Urothelium cell line (cell line): Measurements from ENCODE around the gene SLC41A3.
"Not testable (repeated sequence)": the region's sequence is repeated elsewhere in the genome, so short reads cannot be mapped to it uniquely, and the experiment has no call there.

Experiments used
- DNase-seq: peaks from one replicate; pipeline ENCODE4 v3.0.0; 2011; ENCODE audit warnings: low spot score, mixed read lengths
- FAIRE-seq: peaks from 2 replicates; lab custom pipeline; 2011; peaks lifted over from hg19 to GRCh38; lab: Jason Lieb, UNC

SLC41A3 gene

DNA sequence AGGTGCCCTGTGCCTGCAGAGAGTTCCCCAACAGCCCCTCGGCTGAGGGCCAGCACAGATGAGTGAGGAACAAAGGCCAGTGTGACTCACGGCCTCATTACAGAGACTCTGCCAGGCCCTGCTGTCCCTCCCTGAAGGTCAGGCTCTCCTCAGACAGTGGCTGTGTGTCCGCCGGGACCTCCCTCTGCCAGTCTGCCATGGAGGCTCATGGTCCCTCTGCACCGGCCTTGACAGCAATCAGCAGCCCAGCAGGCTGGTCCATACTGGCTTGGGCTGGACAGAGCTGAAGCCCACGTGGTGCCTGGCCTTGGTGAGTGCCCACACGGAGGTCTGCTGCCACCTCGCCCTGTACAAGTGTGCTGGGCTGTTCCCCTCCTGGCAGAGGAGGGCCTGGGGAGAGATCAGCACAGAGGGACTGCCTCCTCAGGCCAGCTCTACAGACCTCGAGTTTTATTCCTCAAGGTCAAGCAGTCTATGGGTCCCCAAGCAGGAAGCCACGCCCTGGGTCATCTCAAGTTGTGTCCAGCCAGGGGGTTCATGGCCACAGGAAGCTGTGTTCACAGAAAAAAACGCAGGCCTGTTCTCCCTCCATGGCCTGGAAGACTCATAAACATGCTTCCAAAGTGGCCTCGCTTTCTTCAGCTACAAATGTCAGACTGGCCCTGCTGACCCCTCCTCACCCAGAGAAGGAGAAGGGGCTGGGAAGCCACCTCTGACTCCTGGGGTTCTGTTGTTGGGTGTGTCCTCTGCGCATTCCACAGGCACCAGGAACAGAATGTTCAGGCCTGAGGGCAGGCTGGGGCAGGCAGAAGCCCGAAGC lies 27.0 kb downstream of the SLC41A3 start:
- DNase-seq (peak; percentile 25), FAIRE-seq (peak; percentile 65)

DNA sequence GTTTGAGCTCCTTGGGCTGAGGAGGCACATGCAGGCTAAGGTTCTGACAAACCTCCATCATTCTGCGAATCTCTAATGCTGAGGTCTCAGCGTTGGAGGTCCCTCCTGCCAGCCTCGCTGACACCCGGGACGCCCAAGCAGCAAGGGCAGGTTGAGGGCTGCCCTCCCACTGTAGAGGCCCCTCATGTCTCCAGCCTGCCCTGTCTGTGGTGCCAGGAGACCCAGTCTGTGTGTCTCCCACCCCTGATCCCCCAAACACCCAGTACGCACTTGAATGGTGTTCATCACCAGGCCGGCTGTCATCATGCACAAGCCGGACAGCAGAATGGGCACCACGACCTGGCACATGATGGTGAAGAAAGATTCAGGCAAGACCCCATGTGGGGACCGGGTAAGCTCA lies 27.8 kb downstream of the SLC41A3 start:
- FAIRE-seq (no peak), DNase-seq (no peak)

DNA sequence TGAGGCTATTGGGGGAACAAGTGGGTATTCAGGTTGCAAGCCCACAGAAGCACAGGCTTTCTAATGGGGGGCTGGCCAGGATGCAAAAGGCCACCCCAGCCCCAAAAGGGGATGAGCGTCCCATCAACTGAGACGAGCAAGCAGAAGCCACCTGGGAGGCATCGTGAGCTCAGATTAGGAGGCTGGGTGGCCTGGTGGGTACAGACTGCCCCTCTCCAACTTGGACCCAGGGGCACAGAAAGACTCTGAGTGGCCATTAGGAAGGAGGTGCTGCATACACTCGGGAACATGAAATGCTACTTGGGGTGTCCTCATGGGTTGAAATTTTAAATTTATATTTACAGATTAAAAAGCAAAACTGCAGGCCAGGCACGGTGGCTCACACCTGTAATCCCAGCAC lies 29.1 kb downstream of the SLC41A3 start:
- DNase-seq, result no peak
- FAIRE-seq, result no peak

DNA sequence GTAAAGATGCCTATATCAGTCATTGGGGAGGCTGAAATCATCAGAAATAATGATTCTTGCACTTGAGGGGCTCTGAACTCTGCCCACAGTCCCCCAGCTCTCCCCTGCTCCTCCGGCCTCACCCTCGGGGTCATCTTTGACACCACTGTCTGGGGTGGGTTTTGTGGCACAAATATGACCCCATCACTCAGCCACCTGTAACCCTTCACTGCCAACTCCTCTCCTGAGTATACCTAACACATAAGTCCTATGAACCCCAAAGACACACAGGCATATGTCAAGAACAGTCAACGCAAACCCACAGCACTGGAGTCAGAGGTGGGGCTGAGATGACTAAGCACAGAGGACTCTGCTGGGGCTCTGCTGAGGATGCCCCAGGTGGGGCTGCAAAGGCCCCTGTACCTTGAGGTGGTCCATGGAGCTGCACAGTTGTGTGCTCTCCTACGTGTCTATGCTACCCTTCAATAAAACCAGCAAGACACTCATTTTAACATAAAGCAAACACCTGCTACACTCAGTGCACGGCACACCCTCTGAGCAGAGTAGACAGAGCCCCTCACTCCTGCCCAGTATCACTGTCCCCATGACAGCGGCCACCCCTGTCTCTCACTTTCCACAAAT lies 29.9 kb downstream of the SLC41A3 start:
- DNase-seq (no peak), FAIRE-seq (no peak)

DNA sequence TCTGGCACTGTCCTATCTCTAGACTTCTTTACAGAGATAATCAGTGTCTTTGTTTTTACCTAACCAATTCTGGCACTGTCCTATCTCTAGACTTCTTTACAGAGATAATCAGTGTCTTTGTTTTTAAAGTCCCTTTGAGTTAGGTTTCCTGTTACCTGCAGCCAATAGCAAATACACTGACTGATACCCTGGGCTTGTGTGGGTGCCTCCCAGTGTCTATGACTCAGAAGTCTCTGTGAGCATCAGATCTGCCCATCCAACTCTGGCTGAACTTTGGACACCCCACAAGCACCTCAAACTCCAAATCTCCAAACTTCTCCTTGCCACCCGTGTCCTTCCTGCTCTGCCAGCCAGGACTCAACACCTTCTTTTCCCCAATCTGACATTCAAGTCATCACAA lies 30.4 kb downstream of the SLC41A3 start:
- FAIRE-seq, result no peak

DNA sequence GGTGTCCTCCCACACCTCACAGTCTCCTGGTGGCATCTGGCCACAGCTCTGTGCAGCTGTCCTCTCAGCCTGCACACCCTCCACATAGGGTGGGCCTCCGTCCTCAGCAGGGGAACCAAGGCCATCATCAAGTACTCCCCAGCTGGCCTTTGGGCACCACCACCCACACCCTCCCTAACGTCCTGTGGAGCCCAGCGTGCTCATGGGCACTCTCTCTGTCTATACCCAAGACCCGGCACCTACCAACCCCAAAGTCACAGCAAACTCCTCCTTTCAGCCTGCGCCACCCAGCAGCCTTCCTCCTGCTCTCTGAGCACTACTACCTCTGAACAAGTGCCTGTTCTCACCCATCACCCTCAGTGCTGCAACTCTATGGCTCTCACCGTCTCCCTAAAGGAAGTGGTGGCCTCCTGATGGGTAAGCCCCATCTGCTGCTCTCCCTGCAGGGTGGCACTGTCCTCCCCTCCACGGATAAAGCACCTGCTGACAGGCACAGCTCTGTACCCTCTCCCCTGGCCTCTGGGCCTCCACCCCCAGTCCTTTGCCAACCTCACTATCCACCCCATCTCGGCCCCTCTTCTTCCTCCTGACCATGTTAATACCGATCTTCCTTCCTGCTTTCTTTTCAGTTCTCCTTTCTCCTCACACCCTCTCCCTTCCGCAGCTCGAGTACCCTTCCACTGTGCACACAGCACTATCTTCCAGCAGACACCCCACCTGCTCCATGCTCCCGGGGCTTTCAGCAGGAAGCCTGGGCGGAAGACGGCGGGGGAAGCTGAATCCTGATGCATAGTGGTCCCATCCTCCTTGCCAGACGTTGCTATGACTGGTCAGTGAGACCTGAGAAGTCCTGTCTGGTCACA lies 31.5 kb downstream of the SLC41A3 start:
- DNase-seq, result no peak
- FAIRE-seq, result no peak

More for the DNA sequence above, 30.4 kb downstream of the SLC41A3 start:
- DNase-seq, result no peak

DNA sequence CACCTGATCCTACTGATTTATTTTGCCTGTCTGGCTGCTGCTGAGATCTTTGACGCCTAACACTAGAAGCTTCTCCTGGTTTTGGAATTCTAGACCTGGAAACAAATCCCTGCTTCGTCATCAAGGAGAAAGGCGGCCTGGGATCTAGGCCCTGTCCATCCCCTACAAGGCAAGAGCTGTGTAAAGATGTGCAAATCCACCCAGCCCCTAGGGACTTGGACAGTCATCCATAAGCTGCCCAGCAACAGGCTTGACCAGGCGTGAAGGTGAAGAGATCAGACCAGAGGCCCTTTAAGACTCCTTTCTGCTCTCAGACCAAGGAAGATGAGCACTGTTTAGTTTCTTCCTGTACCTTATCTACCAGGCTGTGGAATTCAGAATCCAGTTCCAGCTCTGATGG lies 32.2 kb downstream of the SLC41A3 start:
- FAIRE-seq, result no peak
- no peak for DNase-seq

DNA sequence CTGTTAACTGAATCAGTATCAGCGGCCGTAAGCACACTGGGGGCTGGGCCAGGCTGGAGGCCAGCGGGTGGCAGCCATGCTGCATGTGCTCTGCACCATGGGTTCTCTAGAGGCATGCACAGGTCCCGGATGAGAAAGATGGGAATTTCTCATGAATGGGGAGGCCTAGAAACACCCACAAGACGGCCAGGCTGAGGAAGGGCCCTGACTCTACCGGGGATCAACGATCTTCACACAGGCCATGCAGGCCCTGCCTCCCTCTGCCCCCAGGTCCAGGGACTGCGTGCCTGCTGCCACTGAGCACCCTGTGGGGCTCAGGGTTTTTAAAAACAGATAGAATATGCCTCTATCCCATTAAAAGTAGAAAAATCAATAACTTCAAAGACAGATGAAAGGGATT lies 32.7 kb downstream of the SLC41A3 start:
- DNase-seq (no peak), FAIRE-seq (no peak)

DNA sequence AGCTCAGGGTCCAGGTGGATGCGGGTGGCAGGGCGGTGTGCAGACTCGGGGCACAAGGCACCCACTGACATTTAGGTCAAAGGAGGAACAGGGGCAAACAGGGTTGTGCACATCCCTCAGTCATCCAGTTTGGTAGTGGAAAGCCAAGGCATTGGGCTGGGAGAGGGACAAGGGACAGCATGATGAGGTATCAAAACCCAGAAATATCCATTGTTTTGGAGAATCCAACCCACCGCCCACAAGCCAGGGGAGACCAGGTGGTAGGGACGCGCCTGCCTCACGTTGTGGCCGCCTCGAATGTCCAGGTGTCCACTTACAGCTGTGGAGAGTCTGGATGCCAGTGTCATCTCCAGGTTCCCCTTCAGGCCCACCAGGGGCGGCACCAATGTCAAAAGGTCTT lies 33.3 kb downstream of the SLC41A3 start:
- DNase-seq (no peak), FAIRE-seq (no peak)

DNA sequence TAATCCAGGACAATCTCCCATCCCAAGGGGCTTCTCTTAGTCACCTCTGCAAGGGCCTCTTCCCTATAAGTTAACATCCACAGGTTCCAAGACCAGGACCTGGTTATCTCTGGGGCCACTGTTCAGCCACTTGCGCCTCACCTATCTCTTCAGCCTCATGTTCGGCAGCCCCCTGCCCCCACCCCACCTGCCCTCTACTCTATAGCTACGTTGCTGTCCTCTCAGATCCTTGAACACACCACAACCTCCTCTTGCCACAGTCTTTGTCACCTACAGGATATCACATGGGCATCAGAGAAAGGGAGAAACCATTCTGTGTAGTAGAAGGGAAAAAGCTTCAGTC lies 33.9 kb downstream of the SLC41A3 start:
- FAIRE-seq, result no peak
- no peak for DNase-seq

DNA sequence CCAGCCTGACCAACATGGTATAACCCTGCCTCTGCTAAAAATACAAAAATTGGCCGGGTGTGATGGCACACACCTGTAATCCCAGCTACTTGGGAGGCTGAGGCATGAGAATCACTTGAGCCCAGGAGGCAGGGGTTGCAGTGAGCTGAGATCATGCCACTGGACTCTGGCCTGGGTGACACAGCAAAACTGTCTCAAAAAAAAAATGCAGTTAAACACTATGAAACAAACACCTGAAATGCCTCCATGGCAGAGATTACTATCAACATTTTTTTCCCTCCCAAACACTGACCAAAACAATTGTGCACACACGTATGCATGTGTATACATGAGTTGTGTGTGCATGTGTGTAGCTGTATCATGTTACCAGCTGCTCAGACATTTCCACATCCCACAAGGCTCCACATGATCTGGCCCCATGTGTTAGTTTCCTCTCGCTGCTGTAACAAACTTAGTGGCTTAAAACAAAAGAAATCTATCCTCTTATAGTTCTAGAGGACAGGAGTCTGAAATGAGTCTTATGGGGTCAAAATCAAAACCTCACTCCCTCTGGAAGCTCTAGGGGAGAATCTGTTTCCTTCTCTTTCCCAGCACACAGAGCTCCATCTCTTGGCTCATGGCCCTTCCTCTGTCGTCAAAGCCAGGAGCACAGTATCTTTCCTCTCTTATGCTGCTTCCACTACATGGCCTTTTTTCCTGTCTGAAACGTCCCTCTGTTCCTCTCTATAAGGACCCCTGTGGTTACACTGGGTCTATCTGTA lies 34.5 kb downstream of the SLC41A3 start:
- peak; percentile 23 for FAIRE-seq
- DNase-seq, result no peak

DNA sequence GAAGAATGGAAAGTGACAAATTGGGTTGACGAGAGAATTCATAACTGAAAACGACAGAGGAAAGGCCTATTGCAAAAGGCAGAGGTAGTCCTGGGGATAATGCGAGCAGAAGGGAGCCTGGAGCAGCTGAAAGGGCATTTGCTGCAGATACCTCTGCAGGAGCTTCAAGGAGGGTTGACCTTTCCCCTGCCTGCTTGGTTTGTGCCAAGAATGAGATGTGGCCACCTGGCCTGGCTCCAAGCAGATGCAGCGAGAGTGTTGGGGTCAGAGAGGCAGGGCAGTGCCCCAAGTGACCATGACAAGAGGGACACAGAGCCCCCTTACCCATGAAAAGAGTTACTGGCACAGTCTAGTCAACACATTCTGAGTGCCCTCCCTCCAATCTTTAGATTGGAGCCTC lies 43.5 kb downstream of the SLC41A3 start:
- FAIRE-seq (no peak), DNase-seq (no peak)

DNA sequence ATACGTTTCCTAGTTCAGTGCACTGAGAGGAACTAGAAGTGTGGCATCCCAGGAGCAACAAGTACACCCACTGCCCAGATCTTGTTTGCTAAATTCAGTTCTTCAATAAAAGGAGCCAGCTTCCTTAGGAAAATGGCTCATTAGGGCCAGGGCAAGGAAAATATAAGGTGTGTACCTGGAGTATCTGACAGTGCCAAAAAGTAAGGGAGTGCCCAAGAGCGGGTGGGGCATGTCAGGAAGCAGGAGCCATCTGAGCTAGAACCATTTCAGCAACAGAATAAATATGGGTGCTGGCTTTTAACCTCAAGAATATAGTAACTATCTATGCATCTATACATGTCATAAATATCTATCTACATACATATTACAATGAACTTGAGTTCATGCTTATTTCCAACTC lies 44.1 kb downstream of the SLC41A3 start:
- DNase-seq (no peak), FAIRE-seq (no peak)

DNA sequence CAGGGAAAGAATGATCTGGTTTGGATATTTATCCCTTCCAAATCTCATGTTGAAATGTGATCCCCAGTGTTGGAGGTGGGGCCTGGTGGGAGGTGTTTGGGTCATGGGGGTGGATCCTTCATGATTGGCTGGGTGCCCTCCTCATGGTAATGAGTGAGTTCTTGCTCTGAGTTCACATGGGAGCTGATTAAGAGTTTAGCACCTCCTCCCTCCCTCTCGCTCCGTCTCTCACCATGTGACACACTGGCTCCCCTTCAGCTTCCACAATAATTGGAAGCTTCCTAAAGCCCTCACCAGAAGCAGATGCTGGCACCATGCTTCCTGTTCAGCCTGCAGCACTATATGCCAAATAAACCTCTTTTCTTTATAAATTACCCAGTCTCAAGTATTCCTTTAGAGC lies 45.1 kb downstream of the SLC41A3 start:
- not testable (repeated sequence) for DNase-seq, FAIRE-seq

DNA sequence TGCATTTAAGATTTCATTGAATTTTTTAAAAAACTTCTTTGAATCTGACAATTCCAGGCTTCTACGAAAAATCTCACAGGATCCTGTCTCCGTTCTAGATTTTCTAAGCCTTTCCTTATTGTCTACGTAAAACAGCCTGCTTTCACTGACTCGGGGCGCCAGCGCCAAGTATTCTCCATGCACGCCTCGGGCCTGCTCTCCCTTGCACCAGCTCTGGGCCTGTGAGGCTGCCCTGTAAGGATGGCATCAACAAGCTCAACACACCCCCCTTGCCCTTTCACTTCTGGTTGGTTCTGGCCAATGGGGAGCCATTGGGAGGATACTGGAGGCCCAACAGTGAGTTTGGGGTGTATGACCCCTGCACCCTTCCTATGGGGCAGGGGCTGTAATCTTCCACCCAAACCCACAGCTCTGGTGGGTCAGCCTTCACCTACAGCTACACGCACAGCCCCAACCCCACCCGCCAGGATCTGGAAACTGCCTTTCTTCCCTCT lies 47.8 kb downstream of the SLC41A3 start:
- FAIRE-seq (no peak), DNase-seq (no peak)

DNA sequence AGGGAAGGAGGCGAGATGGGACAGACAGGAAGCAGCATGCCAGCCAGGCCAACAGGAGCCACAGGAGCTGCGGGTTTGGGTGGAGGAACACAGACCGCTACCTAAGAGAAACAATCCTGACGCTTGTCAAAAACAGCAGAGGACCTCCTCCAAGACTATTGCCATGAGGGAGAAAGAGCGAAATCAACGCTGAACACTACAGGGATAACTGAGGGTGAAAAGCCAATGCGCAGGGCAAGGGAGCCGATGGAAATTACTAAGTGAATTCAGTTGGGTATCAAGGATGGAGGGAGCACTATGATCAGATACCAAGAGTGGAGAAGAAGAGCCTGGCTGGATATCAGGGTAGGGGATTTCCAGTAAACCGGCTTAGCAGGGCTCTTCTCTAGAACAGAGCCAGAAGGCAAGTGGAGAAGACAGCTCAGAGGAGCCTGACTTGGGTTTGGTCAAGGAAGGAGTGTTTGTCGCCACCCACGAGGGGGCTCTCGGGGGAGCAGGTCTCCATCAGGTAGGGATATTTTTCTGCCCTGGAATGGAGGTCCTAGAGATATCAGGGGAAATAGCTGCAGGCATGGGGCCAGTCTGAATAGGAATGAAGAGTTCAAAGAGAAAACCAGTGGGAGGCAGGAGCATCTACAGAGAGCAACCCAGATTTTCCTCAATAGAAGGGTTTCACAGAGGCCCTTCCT lies 48.4 kb downstream of the SLC41A3 start:
- no peak for DNase-seq
- no peak for FAIRE-seq

DNA sequence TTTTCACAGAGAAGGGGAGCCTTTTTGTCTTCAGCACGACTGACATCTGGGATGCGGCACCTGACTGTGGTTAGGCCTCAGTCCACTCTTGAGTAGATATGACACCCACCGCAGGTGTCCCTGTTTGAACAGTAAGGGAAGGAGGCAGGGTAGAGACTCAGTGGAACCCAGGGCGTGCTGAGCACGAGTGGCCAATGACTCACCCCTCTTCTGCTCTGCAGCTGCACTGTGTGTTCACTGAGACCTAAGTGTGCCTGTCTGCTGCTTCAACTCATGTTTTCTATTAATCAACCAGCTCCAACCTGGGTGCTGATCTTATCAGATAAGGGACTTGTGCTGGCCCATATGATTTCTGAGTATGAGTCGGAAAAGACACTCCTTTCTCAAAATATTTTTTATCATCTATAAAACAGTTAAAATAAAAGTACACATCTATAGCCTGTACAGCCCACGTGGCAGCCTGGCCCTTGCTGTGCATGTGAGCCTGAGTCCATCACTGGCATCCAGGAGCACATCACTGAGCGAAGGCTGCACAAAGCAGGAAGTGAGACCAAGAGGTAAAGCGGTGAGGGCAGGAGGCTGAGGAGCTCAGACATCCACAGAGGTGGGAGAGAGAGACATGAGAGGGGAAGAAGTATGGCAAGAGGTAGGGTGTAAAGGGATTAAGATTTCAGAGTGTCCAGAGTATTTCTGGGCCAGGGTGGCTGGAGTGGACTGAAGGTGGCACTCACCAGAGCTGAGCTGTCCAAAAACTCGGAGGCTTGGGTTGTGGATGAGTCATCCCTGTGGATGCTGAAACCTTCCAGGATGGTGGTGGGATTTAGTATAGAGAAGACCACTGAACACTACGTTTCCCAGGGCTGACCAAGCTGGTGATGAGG lies 49.2 kb downstream of the SLC41A3 start:
- DNase-seq (no peak), FAIRE-seq (no peak)

DNA sequence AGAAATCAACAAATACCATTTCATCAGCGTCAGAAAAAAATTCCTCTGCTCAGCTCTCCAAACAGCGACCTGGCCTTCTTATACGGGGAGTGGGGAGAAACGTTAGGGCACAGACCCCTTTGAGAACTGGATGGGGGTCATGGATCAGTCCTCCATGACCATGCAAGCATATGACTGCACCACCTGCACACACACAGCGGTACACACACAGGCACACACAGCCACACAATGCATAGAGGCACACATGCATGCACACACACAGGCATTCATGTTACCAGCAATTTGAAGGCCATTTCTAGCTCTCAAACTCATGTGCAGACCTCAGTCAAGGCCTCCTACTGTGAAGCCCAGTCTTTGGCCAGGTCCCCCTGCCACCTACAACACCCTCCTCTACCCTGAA lies 50.2 kb downstream of the SLC41A3 start:
- DNase-seq (no peak), FAIRE-seq (no peak)

DNA sequence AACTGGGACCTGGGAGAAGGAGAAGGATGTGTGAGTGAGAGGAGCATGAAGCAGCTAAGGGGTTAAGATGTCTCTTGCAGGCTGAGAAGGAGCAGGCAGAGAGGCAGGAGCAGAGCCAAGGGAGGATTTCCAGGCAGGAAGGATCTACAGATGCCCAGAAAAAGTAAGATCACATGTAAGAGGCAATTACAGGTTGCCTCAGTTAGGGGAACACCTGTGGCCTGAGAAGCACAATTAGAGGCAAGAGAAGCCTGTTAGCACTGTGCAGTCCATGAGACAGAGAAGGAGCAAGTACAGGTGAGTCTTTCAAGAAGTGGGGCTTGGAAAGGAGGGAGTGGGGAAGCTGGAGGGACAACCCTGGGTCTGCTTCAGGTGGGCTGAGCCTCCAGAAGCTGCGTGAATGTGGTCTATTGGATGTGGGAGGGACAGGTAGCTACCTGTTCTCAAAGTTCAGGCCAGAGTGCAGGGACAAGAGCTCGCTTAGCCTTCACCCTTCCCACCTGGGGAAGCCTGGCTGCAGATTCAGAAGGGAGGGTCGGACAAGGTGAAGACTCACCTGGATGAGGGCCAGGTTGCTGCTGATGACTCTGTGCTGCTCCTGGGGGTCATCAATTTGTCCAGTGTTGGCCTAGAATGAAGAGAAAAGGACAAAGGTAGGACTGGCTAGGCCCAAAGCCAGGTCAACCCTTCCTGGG lies 50.7 kb downstream of the SLC41A3 start:
- DNase-seq (no peak), FAIRE-seq (no peak)
